ENCODE data around the gene ZMYND15. TPM values are rescaled to one million over a fixed set of nuclear protein-coding genes. Genes with fewer than 3 reads are reported as not detected.

The ZMYND15 gene
- total RNA-seq, 1 donor, result 0.18 TPM

- TF ChIP-seq, protein P1, sequence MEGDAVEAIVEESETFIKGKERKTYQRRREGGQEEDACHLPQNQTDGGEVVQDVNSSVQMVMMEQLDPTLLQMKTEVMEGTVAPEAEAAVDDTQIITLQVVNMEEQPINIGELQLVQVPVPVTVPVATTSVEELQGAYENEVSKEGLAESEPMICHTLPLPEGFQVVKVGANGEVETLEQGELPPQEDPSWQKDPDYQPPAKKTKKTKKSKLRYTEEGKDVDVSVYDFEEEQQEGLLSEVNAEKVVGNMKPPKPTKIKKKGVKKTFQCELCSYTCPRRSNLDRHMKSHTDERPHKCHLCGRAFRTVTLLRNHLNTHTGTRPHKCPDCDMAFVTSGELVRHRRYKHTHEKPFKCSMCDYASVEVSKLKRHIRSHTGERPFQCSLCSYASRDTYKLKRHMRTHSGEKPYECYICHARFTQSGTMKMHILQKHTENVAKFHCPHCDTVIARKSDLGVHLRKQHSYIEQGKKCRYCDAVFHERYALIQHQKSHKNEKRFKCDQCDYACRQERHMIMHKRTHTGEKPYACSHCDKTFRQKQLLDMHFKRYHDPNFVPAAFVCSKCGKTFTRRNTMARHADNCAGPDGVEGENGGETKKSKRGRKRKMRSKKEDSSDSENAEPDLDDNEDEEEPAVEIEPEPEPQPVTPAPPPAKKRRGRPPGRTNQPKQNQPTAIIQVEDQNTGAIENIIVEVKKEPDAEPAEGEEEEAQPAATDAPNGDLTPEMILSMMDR (IDR thresholded peaks at IDR 0.05; ENCODE audit: insufficient read depth, low read length), result no peak
- no peak overlapping the region for H3K4me3 ChIP-seq (ENCODE audit: low read depth, low read length)
- DNase-seq (ENCODE audit: low read depth), result peak; percentile 74
Measured at GRCh38 chr17:4735876-4736651, 3.6 kb upstream of the ZMYND15 start.

GRCh38 chr17:4738136-4739121, 1.2 kb upstream of the ZMYND15 start:
- TF ChIP-seq, protein P1 (IDR thresholded peaks at IDR 0.05; ENCODE audit: insufficient read depth, low read length), result no peak
- peak overlapping the region; percentile 74 for H3K4me3 ChIP-seq (ENCODE audit: low read depth, low read length)

DNA sequence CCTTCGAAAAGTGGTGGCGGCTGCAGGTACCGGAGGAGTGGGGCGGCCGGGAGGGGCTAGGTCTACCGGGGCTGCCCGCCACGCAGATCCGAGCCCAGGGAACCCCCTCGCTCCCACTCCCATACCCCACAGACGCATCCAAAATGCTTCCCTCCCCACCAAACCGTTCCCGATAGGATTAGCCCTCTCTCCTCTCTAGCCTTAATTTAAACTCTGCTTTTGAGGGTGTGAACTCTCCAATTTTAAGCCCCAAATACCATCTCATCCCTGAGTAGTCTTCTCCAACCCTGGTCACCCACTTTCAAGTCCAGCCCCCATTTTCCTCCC, 355 bp downstream of the ZMYND15 start:
- H3K4me3 ChIP-seq (ENCODE audit: low read depth, low read length), result peak overlapping the region; percentile 74
- no peak for DNase-seq (ENCODE audit: low read depth)

More at GRCh38 chr17:4738136-4739121, 1.2 kb upstream of the ZMYND15 start:
- DNase-seq (ENCODE audit: low read depth), result no peak

GRCh38 chr17:4740584-4740983, 951 bp downstream of the ZMYND15 start:
- TF ChIP-seq, protein P1 (IDR thresholded peaks at IDR 0.05; ENCODE audit: insufficient read depth, low read length), result no peak
- no peak for DNase-seq (ENCODE audit: low read depth)
- no peak overlapping the region for H3K4me3 ChIP-seq (ENCODE audit: low read depth, low read length)

More for the DNA sequence above, 355 bp downstream of the ZMYND15 start:
- TF ChIP-seq, protein P1 (IDR thresholded peaks at IDR 0.05; ENCODE audit: insufficient read depth, low read length), result no peak

- TF ChIP-seq, protein P1 (IDR thresholded peaks at IDR 0.05; ENCODE audit: insufficient read depth, low read length), result no peak
- no peak for DNase-seq (ENCODE audit: low read depth)
- H3K4me3 ChIP-seq (ENCODE audit: low read depth, low read length), result no peak overlapping the region
Measured at GRCh38 chr17:4741544-4741943, 1.9 kb downstream of the ZMYND15 start.

DNA sequence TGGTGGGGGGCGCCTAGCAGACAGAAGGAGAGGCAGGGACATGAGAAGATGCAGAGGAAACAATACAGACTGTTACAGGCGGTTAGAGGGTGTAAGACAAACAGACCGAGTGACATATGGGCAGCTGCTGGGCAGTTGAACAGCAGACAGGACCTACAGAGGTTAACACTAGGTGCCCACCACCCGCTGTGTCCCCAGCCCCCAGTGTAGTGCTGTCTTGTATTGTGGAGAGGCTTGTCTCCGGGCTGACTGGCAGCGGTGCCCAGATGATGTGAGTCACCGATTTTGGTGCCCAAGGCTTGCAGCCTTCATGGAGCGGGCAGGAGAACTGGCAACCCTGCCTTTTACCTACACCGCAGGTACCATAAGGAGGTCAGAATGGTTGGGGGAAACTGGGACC, 2.5 kb downstream of the ZMYND15 start:
- TF ChIP-seq, protein P1 (IDR thresholded peaks at IDR 0.05; ENCODE audit: insufficient read depth, low read length), result no peak
- DNase-seq (ENCODE audit: low read depth), result no peak
- no peak overlapping the region for H3K4me3 ChIP-seq (ENCODE audit: low read depth, low read length)

Measured in fibroblast of the aortic adventitia (primary cell).